Thoracic aorta (tissue), 2 donors: ENCODE results near the gene SH3RF1. TPM values are rescaled to one million over a fixed set of nuclear protein-coding genes. Genes with fewer than 3 reads are reported as not detected.

Experiments used
- ATAC-seq: fragments of 150-250 bp; one replicate; pipeline ENCODE4 v1.8.0; 2017; ENCODE audit warnings: low read depth; ENCODE audit not compliant: insufficient number of reproducible peaks, low FRiP score
- DNase-seq: peaks from one replicate; pipeline ENCODE4 v3.0.0-alpha.2; 2020; ENCODE audit warnings: low spot score
- H3K27ac ChIP-seq, 2 donors: fragments of 200-600 bp; sonication (generic); 1 replicate in 1 of 2; 2 replicates in 1 of 2; pipeline ENCODE4 v1.5.1; 2016; ENCODE audit warnings: mild to moderate bottlenecking in 2 of 2, moderate library complexity in 2 of 2
- H3K27me3 ChIP-seq: fragments of 200-600 bp; sonication (generic); replicated peaks from 2 replicates; pipeline ENCODE4 v1.6.0; 2016; ENCODE audit warnings: mild to moderate bottlenecking; ENCODE audit not compliant: insufficient read depth
- H3K36me3 ChIP-seq: fragments of 200-600 bp; sonication (generic); one replicate; pipeline ENCODE4 v1.5.1; 2016
- H3K4me1 ChIP-seq, 2 donors: fragments of 200-600 bp; sonication (generic); 1 replicate in 1 of 2; 2 replicates in 1 of 2; pipeline versions ENCODE4 v1.5.1 to v1.6.0; 2016; ENCODE audit warnings: low read depth in 2 of 2, mild to moderate bottlenecking in 1 of 2; ENCODE audit not compliant: control insufficient read depth in 1 of 2
- H3K4me3 ChIP-seq: fragments of 200-600 bp; sonication (generic); 2 replicates; pipeline ENCODE4 v1.5.1; 2016; ENCODE audit warnings: mild to moderate bottlenecking
- H3K9me3 ChIP-seq: fragments of 200-600 bp; sonication (generic); 2 replicates; pipeline ENCODE4 v1.5.1; 2016
- CTCF ChIP-seq: fragments of 200-600 bp; sonication (generic); IDR thresholded peaks from one replicate; pipeline ENCODE4 v1.5.1; 2019; ENCODE audit warnings: antibody characterized with exemption
- total RNA-seq, 2 donors: library from RNA; depleted of rRNA; stranded (reverse); fragments of >200 nt; gene quantifications; one replicate each; pipeline versions ENCODE4 v1.1.0 to v1.2.3, GENCODE V29; 2016

SH3RF1 gene
- total RNA-seq, 2 donors from 2014 or later, result 21.9 to 24.6 TPM

DNA sequence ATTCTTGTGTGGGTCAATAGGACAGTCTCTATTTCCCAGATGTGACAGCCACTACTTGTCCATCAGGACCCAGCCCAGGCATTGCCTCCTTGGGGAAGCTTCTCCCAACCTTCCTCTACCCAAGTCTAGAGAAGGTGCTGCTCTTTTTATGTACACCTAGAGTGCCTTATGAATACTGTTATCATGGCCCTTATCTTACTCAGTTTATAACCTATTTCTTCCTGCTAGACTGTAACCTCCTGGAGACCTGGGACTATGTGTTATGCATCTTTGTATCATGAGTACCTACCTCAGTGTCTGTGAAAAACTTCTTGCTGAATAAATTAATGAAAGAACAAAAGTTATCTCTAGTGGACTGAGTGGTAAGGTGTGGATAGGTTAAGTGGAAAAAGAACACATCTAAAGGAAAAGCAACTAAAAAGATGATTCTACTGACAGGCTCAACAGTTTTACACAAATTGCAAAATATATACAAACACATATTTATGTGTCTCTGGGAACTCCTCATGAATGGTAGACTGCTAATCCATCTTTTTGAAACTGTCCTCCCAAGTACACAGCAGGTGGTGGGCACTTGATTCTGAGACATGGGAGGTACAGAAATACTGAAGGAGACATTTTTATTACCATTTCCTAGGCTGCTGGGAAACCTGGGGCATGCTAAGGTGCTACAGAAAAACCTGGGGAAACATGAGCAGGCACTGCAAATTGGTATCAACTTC is 106.6 kb downstream of the SH3RF1 start:
- no peaks in the 10 kb centered on the region for H3K27me3 ChIP-seq
- no peak overlapping the region for H3K27ac ChIP-seq
- H3K4me3 ChIP-seq, result no peak overlapping the region
- DNase-seq (no peak), ATAC-seq (no peak)
- no peaks in the 10 kb centered on the region for H3K36me3 ChIP-seq
- H3K4me1 ChIP-seq, result peaks cover 14 to 19% of the 10 kb centered on the region in 2 donors
- no peaks in the 10 kb centered on the region for H3K9me3 ChIP-seq
- no peak for TF ChIP-seq CTCF

- no peaks in the 10 kb centered on the region for H3K9me3 ChIP-seq
- no peak for TF ChIP-seq CTCF
- no peak for ATAC-seq
Observed at GRCh38 chr4:169163495-169163894, 107.3 kb downstream of the SH3RF1 start.

DNA sequence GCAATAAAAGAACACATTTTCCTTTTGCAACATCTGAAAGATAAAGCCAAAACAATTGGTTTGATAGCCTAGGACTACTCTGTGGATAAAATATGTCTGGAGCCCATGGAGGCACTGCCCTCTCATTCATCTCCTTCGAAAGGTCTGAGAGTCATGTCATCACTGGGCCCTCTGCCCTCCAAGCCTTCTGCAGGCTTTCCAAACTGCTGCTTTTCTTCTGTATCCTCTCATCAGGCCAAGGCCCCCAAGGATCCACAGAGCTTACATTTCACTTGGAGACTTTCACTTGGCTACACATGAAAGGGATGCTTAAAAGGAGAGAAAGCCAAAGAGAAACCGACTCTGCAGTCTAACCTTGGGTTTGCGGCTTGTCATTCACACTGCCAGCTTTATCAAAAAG is 109.9 kb downstream of the SH3RF1 start:
- ATAC-seq (no peak), DNase-seq (no peak)
- H3K9me3 ChIP-seq, result no peaks in the 10 kb centered on the region
- no peak overlapping the region for H3K4me3 ChIP-seq
- no peak for TF ChIP-seq CTCF
- peaks cover 5 to 11% of the 10 kb centered on the region in 2 donors for H3K4me1 ChIP-seq
- no peak overlapping the region for H3K27ac ChIP-seq
- no peaks in the 10 kb centered on the region for H3K36me3 ChIP-seq
- no peaks in the 10 kb centered on the region for H3K27me3 ChIP-seq

More at GRCh38 chr4:169163495-169163894, 107.3 kb downstream of the SH3RF1 start:
- no peaks in the 10 kb centered on the region for H3K36me3 ChIP-seq
- no peak overlapping the region for H3K4me3 ChIP-seq
- H3K27ac ChIP-seq, result no peak overlapping the region
- no peak for DNase-seq
- H3K4me1 ChIP-seq, result peaks cover 13 to 14% of the 10 kb centered on the region in 2 donors
- no peaks in the 10 kb centered on the region for H3K27me3 ChIP-seq

DNA sequence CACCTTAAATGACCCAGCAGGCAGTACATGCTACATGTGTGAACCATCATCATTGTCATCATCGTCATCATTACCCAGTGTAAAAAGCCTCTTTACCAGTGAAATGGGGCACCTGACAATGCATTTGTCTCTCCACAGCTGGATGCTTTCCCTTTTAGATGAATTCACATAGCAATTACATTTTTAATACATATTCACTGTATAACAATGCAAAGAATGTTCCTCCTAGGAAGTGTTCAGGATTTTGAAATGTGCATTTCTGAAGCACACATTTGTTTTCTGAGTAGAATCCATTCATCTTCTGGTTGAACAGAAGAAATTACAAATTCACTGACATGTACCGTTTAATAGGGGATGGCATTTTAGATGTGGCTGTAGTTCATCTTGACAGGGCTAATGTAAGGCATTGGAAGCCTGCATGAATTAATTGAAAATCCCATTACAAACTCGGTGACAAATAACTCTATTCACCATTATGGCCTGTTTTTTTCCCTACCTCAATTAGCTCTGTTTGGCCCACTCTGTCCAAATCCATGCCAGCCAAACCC is 111.1 kb downstream of the SH3RF1 start:
- Histone ChIP-seq H3K4me1 (peaks cover 5 to 11% of the 10 kb centered on the region in 2 donors), H3K4me3 (no peak overlapping the region), H3K36me3 (no peaks in the 10 kb centered on the region), H3K27me3 (no peaks in the 10 kb centered on the region), H3K27ac (no peak overlapping the region), H3K9me3 (no peaks in the 10 kb centered on the region)
- DNase-seq, result no peak
- TF ChIP-seq CTCF, result no peak
- ATAC-seq, result no peak

DNA sequence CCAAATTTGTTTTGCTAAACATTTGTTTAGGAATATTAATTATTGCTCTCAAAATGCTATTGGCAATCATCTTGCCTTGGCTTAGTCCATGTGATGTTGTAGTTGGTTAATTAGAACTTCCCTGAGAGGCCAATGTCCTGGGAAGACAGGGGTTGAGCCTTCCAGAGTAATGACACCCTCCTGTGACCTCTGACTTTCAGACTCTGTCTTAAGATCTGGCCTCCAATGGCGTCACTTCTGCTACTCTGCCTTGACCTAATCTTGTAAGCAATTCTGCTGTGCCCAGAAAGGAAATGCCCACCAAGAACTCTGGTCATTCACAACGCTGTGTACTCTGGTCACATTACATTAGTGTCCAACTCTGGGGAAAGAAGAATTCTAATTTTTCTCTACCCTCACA is 111.9 kb downstream of the SH3RF1 start:
- no peak for ATAC-seq
- no peak overlapping the region for H3K27ac ChIP-seq
- peaks cover 11% of the 10 kb centered on the region in 2 donors for H3K4me1 ChIP-seq
- H3K4me3 ChIP-seq, result no peak overlapping the region
- no peaks in the 10 kb centered on the region for H3K9me3 ChIP-seq
- DNase-seq, result no peak
- H3K27me3 ChIP-seq, result no peaks in the 10 kb centered on the region
- H3K36me3 ChIP-seq, result no peaks in the 10 kb centered on the region
- TF ChIP-seq CTCF, result no peak
